ENCODE results near the gene AGAP2.

Gene AGAP2

GRCh38 chr12:57733928-57734327, 4.6 kb downstream of the AGAP2 start:
- no peak for DNase-seq (ENCODE audit: low read depth)
- TF ChIP-seq CTCF (IDR thresholded peaks at IDR 0.05; ENCODE audit: control insufficient read depth, insufficient read depth, low read depth, low read length, missing control alignments), result no peak
- H3K4me3 ChIP-seq (ENCODE audit: control insufficient read depth, low read depth, low read length), result no peak overlapping the region

GRCh38 chr12:57732726-57733593, 5.6 kb downstream of the AGAP2 start:
- no peak overlapping the region for H3K4me3 ChIP-seq (ENCODE audit: control insufficient read depth, low read depth, low read length)
- no peak for DNase-seq (ENCODE audit: low read depth)
- TF ChIP-seq CTCF (IDR thresholded peaks at IDR 0.05; ENCODE audit: control insufficient read depth, insufficient read depth, low read depth, low read length, missing control alignments), result no peak

DNA sequence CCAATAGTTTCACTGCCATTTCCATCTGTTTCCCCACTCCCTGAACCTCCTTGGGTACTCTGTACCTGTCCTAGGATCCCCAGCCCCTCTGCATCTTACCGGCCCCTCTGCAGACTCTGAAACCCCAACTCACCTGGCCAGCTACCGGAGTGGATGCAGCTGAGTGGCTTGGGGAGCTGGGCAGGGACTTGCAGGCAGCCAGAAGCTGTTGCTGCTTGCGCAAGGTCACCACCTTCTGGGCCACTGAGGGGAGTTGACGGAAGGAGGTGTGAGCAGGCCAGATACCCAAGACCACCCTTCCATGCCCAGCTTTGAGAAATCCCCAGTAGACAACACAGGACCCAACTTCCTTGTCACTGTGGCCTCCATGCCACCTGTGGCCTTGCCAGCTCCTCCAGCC, 6.3 kb downstream of the AGAP2 start:
- DNase-seq (ENCODE audit: low read depth), result no peak
- TF ChIP-seq CTCF (IDR thresholded peaks at IDR 0.05; ENCODE audit: control insufficient read depth, insufficient read depth, low read depth, low read length, missing control alignments), result no peak
- H3K4me3 ChIP-seq (ENCODE audit: control insufficient read depth, low read depth, low read length), result no peak overlapping the region

DNA sequence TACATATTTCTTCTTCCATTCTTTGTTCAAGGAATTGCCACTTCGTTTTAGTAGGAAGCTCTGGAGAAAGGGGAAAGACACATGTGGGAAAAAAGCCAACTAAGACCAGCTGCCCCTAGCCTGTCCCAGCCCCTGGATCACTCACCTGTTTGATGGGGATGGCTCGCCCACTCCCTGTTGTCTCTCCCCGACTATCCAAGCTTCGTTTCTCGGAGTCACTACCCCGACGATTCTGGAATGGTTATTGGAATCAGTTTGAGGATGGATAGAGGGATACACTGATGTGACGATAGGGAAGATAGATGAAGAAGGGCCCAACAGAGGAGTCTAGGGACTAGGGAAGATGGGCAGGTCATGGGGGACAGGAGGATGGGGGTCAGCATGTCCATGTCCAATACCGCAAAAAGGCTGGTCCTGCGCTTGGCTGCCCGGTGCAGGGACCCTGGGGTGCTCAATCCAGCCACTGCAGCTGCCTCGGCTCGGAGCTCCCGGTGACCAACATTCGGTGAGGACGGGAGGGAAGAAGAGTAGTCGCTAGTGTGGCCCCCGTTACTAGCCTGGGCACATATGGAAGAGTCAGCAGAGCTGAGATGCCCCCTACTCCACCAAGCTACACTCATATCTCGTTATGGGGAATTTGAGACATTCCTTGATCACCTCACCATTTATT, 7.0 kb downstream of the AGAP2 start:
- DNase-seq (ENCODE audit: low read depth), result no peak
- TF ChIP-seq CTCF (IDR thresholded peaks at IDR 0.05; ENCODE audit: control insufficient read depth, insufficient read depth, low read depth, low read length, missing control alignments), result no peak

GRCh38 chr12:57730336-57731067, 8.0 kb downstream of the AGAP2 start:
- no peak overlapping the region for H3K4me3 ChIP-seq (ENCODE audit: control insufficient read depth, low read depth, low read length)
- no peak for DNase-seq (ENCODE audit: low read depth)
- no peak for TF ChIP-seq CTCF (IDR thresholded peaks at IDR 0.05; ENCODE audit: control insufficient read depth, insufficient read depth, low read depth, low read length, missing control alignments)

More for the DNA sequence above, 7.0 kb downstream of the AGAP2 start:
- no peak overlapping the region for H3K4me3 ChIP-seq (ENCODE audit: control insufficient read depth, low read depth, low read length)

GRCh38 chr12:57729321-57729844, 9.2 kb downstream of the AGAP2 start:
- H3K4me3 ChIP-seq (ENCODE audit: control insufficient read depth, low read depth, low read length), result no peak overlapping the region
- no peak for DNase-seq (ENCODE audit: low read depth)
- TF ChIP-seq CTCF (IDR thresholded peaks at IDR 0.05; ENCODE audit: control insufficient read depth, insufficient read depth, low read depth, low read length, missing control alignments), result no peak
